GM10248 (cell line): ENCODE measurements around the gene ASB7.

Experiments used
- CTCF ChIA-PET: fragments of 300-600 bp; sonication (Branson Sonifier 250); formaldehyde crosslinking; extraction: SDS; loops from one replicate; lab custom pipeline; 2021; ENCODE audit warnings: antibody characterized with exemption; lab: Yijun Ruan, JAX
- POLR2A ChIA-PET: fragments of 350-650 bp; sonication (Branson Sonifier 250); formaldehyde crosslinking; extraction: SDS; loops from one replicate; lab custom pipeline; 2020; ENCODE audit warnings: antibody characterized with exemption; lab: Yijun Ruan, JAX
- DNase-seq: peaks from one replicate; pipeline ENCODE4 v3.0.0; 2012; ENCODE audit errors: extremely low spot score
- CTCF ChIP-seq: IDR thresholded peaks from 2 replicates; pipeline ENCODE4 v1.5.1; 2012; ENCODE audit warnings: mild to moderate bottlenecking, low read depth; ENCODE audit errors: extremely low read depth, missing control alignments, control extremely low read depth

The ASB7 gene

DNA sequence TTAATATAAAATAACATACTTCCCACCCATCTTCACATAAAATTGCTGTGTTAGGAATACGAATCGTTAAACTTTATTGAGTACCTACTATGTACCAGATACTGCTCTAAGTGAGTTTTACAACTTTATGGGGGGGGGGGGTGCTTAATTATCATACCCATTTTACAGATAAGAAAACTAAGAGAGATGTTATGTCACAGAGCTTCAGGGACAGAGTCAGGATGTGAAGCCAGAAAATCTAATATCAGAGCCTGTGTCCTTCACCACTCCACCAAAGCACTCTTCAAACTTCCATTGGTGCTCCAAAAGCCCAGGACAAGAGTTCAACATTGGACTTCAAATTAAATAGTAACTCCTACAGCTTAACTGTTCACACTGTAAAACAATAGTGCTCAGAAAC is 9.0 kb upstream of the ASB7 start:
- TF ChIP-seq CTCF = no peak
- ChIA-PET POLR2A (no interaction called here), CTCF (interaction anchor here (0.7 to 2.2 kb wide), 3 partner anchors 21 to 243 kb away, joined by 3 to 7 read pairs (median 3); no protein-coding TSS in a partner anchor)
- no peak for DNase-seq

GRCh38 chr15:100595964-100596363 is 6.4 kb upstream of the ASB7 start:
- CTCF ChIA-PET = interaction anchor here (1.1 to 1.6 kb wide), 4 partner anchors 21 to 693 kb away, joined by 3 to 4 read pairs (median 4); no protein-coding TSS in a partner anchor
- TF ChIP-seq CTCF = no peak
- no peak for DNase-seq
- POLR2A ChIA-PET = no interaction called here

- DNase-seq = peak; percentile 34
- CTCF ChIA-PET = interaction anchor here (1.3 to 1.4 kb wide), 3 partner anchors 8 to 411 kb away, joined by 3 to 4 read pairs (median 4); no protein-coding TSS in a partner anchor
- POLR2A ChIA-PET = no interaction called here
- TF ChIP-seq CTCF = no peak
These were observed 5.6 kb upstream of the ASB7 start for GRCh38 chr15:100596792-100597191.

- no peak for DNase-seq
- TF ChIP-seq CTCF = no peak
- CTCF ChIA-PET = interaction anchor here (0.9 to 1.4 kb wide), 6 partner anchors 8 to 669 kb away, joined by 3 to 4 read pairs (median 4); no protein-coding TSS in a partner anchor
- POLR2A ChIA-PET = no interaction called here
These were observed 4.5 kb upstream of the ASB7 start for GRCh38 chr15:100597862-100598261.

DNA sequence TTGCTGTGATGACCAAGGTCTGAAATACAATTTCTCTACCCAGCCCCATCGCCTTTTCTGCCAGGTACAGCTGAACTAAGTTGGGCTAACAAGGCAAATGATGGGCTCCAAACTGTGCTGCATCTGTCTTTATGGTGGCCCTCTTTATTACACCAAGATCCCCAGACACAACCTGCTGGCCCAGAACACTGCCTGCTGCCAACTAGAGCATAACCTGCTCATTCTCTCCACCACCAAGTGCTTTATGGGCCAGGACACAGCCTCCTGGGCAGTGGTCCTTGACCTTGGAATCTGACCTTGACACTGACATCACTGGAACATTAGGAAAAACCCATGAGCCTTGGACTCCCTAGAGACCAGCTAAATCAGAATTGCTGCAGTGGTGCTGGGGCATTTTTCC is 3.7 kb upstream of the ASB7 start:
- CTCF ChIA-PET = interaction anchor here (0.9 to 1.2 kb wide), 4 partner anchors 13 to 670 kb away, joined by 3 to 4 read pairs (median 4); no protein-coding TSS in a partner anchor
- TF ChIP-seq CTCF = no peak

GRCh38 chr15:100601163-100601562 is 1.2 kb upstream of the ASB7 start:
- POLR2A ChIA-PET = no interaction called here
- DNase-seq = no peak
- no peak for TF ChIP-seq CTCF
- CTCF ChIA-PET = interaction anchor here (1.0 to 3.1 kb wide), 2 partner anchors 12 to 407 kb away, joined by 4 to 9 read pairs; no protein-coding TSS in a partner anchor

More for the DNA sequence above, 3.7 kb upstream of the ASB7 start:
- DNase-seq = no peak
- POLR2A ChIA-PET = no interaction called here
